WTC11 (cell line): ENCODE data around the gene NEURL1. TPM values are rescaled to one million over a fixed set of nuclear protein-coding genes. Genes with fewer than 3 reads are reported as not detected.
"Not testable (repeated sequence)": the region's sequence is repeated elsewhere in the genome, so short reads cannot be mapped to it uniquely, and the experiment has no call there.

Experiments used
- ATAC-seq: fragments of 200-7000 bp; cut with Tn5 transposase; 2 replicates; pipeline ENCODE4 v1.10.0; 2021; ENCODE audit warnings: mild to moderate bottlenecking, moderate library complexity
- CTCF ChIA-PET: fragments of 300-600 bp; sonication (Branson Sonifier 250); formaldehyde crosslinking; loops from one replicate; lab custom pipeline; 2021; ENCODE audit warnings: antibody characterized with exemption; lab: Charles Lee
- POLR2A ChIA-PET: fragments of 350-600 bp; sonication (Branson Sonifier 250); formaldehyde crosslinking; loops from one replicate; lab custom pipeline; 2021; ENCODE audit warnings: antibody characterized with exemption; lab: Charles Lee
- DNase-seq: peaks from one replicate; pipeline ENCODE4 v3.0.0; 2021; ENCODE audit warnings: low spot score
- H3K27ac Mint-ChIP-seq: 2 replicates; pipeline ENCODE4 v1.8.0; 2021; ENCODE audit warnings: mixed read lengths
- H3K27me3 Mint-ChIP-seq: 2 replicates; pipeline ENCODE4 v1.8.0; 2021; ENCODE audit warnings: low read depth, mild to moderate bottlenecking, moderate library complexity, mixed read lengths
- H3K36me3 Mint-ChIP-seq: 2 replicates; pipeline ENCODE4 v1.8.0; 2021; ENCODE audit warnings: mixed read lengths
- H3K4me1 Mint-ChIP-seq: 2 replicates; pipeline ENCODE4 v1.8.0; 2022; ENCODE audit warnings: mixed read lengths
- H3K4me3 Mint-ChIP-seq: 2 replicates; pipeline ENCODE4 v1.8.0; 2021; ENCODE audit warnings: mild to moderate bottlenecking, moderate library complexity, mixed read lengths
- H3K9me3 Mint-ChIP-seq: 2 replicates; pipeline ENCODE4 v1.8.0; 2021; ENCODE audit warnings: mixed read lengths
- CBFB ChIP-seq: sonication (generic); formaldehyde crosslinking; IDR thresholded peaks from 2 replicates; pipeline ENCODE4 v1.8.1; 2022; ENCODE audit warnings: mild to moderate bottlenecking, low read depth, missing genetic modification reagents
- CREB1 ChIP-seq: sonication (generic); formaldehyde crosslinking; IDR thresholded peaks from 2 replicates; pipeline ENCODE4 v1.8.0; 2023; ENCODE audit warnings: mild to moderate bottlenecking, missing genetic modification reagents
- GABPB1 ChIP-seq: sonication (generic); formaldehyde crosslinking; IDR thresholded peaks from 2 replicates; pipeline ENCODE4 v1.8.1; 2023; ENCODE audit warnings: mild to moderate bottlenecking, missing genetic modification reagents
- GRHL2 ChIP-seq: fragments of 250-450 bp; sonication (Bioruptor Pico); IDR thresholded peaks from 2 replicates; pipeline ENCODE4 v1.8.0; 2022; ENCODE audit warnings: mild to moderate bottlenecking, moderate library complexity; ENCODE audit not compliant: insufficient replicate concordance, severe bottlenecking
- HMGA2 ChIP-seq: fragments of 250-450 bp; sonication (Bioruptor Pico); IDR thresholded peaks from 2 replicates; pipeline ENCODE4 v1.4.0; 2021; ENCODE audit warnings: mild to moderate bottlenecking, moderate library complexity
- MYBL2 ChIP-seq: sonication (generic); formaldehyde crosslinking; IDR thresholded peaks from 2 replicates; pipeline ENCODE4 v1.8.1; 2023; ENCODE audit warnings: mild to moderate bottlenecking, moderate library complexity, missing genetic modification reagents
- NR1H2 ChIP-seq: sonication (generic); formaldehyde crosslinking; IDR thresholded peaks from 2 replicates; pipeline ENCODE4 v1.9.0; 2021; ENCODE audit warnings: mild to moderate bottlenecking, moderate library complexity, missing genetic modification reagents
- NR2C2 ChIP-seq: sonication (generic); formaldehyde crosslinking; IDR thresholded peaks from 2 replicates; pipeline ENCODE4 v1.8.0; 2022; ENCODE audit warnings: mild to moderate bottlenecking, missing genetic modification reagents
- NR3C1 ChIP-seq: sonication (generic); formaldehyde crosslinking; conservative IDR thresholded peaks from 2 replicates; pipeline ENCODE4 v1.8.1; 2023; ENCODE audit warnings: low read depth, mild to moderate bottlenecking, missing genetic modification reagents
- ZNF121 ChIP-seq: sonication (generic); formaldehyde crosslinking; IDR thresholded peaks from 2 replicates; pipeline ENCODE4 v1.8.0; 2023; ENCODE audit warnings: missing genetic modification reagents
- ZNF263 ChIP-seq: sonication (generic); formaldehyde crosslinking; IDR thresholded peaks from 2 replicates; pipeline ENCODE4 v1.8.1; 2022; ENCODE audit warnings: low read depth, mild to moderate bottlenecking, moderate library complexity, missing genetic modification reagents
- ZNF671 ChIP-seq: fragments of 250-450 bp; sonication (Bioruptor Pico); IDR thresholded peaks from 2 replicates; pipeline ENCODE4 v1.8.0; 2021; ENCODE audit warnings: mild to moderate bottlenecking
- total RNA-seq: library from RNA; stranded (reverse); gene quantifications from 3 replicates; pipeline ENCODE4 v1.2.3, GENCODE V29; 2021
- TF ChIP-seq, protein P1 (sequence below): sonication (generic); formaldehyde crosslinking; IDR thresholded peaks from 2 replicates; pipeline ENCODE4 v1.8.1; 2023; ENCODE audit warnings: mild to moderate bottlenecking, missing genetic modification reagents, borderline replicate concordance
- TF ChIP-seq, protein P2 (sequence below): fragments of 250-450 bp; sonication (Bioruptor Pico); IDR thresholded peaks from 2 replicates; pipeline ENCODE4 v1.9.0; 2021; ENCODE audit warnings: mild to moderate bottlenecking

NEURL1 gene
- total RNA-seq, 1 experiment from 2014 or later: 1.2 TPM

- TF ChIP-seq HMGA2 (CRISPR knock-in tag): no peak
- no peak for TF ChIP-seq GRHL2 (CRISPR knock-in tag)
- TF ChIP-seq NR3C1 (CRISPR knock-in tag): no peak
- CTCF ChIA-PET: interaction anchor here (1.5 kb wide), 1 partner anchor 20 kb away, joined by 3 read pairs; the partner anchor contains the start of gene NEURL1
- no peak for ATAC-seq
Measured at GRCh38 chr10:103513380-103514060, 20.0 kb downstream of the NEURL1 start.

GRCh38 chr10:103514244-103514643 is 20.7 kb downstream of the NEURL1 start:
- DNase-seq (no peak), ATAC-seq (no peak)
- peaks cover 3% of the 10 kb centered on the region; the same call in 1 of the 2 replicates for H3K4me1 Mint-ChIP-seq
- ChIA-PET POLR2A (no interaction called here), CTCF (interaction anchor here (1.5 kb wide), 1 partner anchor 21 kb away, joined by 3 read pairs; the partner anchor contains the start of gene NEURL1)
- TF ChIP-seq CBFB (CRISPR knock-in tag) (no peak), ZNF263 (CRISPR knock-in tag) (no peak)
- no peaks in the 10 kb centered on the region for H3K36me3 Mint-ChIP-seq
- H3K27me3 Mint-ChIP-seq: no peaks in the 10 kb centered on the region
- H3K9me3 Mint-ChIP-seq: no peaks in the 10 kb centered on the region
- no peak overlapping the region for H3K27ac Mint-ChIP-seq
- no peak overlapping the region for H3K4me3 Mint-ChIP-seq

More at GRCh38 chr10:103513380-103514060, 20.0 kb downstream of the NEURL1 start:
- Mint-ChIP-seq H3K4me3 (no peak overlapping the region), H3K27ac (no peak overlapping the region), H3K9me3 (no peaks in the 10 kb centered on the region), H3K36me3 (no peaks in the 10 kb centered on the region), H3K4me1 (peaks cover 3% of the 10 kb centered on the region; the same call in 1 of the 2 replicates), H3K27me3 (no peaks in the 10 kb centered on the region)
- POLR2A ChIA-PET: no interaction called here
- DNase-seq: no peak

DNA sequence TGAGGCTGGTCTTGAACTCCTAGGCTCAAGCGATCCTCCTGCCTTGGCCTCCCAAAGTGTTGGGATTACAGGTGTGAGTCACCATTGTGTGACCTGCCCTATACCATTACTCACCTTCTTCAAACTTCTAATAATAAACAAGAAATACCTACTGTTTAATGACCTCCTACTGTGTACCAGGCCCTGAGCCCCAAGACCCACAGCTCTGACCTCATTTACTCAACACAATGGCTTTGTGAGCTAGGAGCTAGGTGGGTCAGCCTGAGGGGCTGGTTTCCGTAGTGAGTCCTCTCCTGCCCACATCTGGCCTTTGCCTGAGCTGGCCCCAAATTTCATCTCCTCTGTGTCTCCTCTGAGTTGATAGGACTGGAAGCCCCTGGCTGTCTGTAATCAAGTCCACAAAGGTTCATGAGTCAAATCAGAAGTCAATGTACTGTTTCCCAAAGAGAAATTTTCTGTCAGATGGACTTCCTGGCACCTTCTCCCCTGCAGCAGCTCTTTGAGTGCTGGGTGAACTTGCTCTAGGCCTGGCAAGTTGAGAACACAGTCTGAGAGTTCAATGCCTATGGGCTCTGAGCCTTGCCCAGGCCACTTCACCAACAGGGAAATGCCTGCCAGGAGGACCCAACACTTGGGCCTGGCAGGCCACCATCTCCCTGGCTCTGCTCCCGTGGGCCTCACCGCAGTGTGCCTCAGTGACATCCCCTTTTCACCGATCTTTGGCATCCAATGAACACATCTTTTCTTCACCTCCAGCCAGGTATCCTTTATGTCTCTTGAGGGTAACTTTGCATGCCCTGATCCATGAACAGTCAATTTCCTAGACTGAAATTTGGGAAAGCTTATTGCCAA is 24.0 kb downstream of the NEURL1 start:
- Mint-ChIP-seq H3K27ac (no peak overlapping the region), H3K4me1 (peaks cover 25% of the 10 kb centered on the region), H3K4me3 (no peak overlapping the region), H3K9me3 (peaks cover 14% of the 10 kb centered on the region), H3K36me3 (peaks cover 6% of the 10 kb centered on the region), H3K27me3 (no peaks in the 10 kb centered on the region)
- CTCF ChIA-PET: interaction anchor here (1.6 kb wide), 1 partner anchor 75 kb away, joined by 6 read pairs; no protein-coding TSS in a partner anchor
- POLR2A ChIA-PET: no interaction called here
- TF ChIP-seq NR1H2 (CRISPR knock-in tag): no peak
- TF ChIP-seq MYBL2 (CRISPR knock-in tag): no peak
- TF ChIP-seq HMGA2 (CRISPR knock-in tag): no peak
- no peak for TF ChIP-seq CBFB (CRISPR knock-in tag)
- ATAC-seq: no peak
- no peak for DNase-seq

DNA sequence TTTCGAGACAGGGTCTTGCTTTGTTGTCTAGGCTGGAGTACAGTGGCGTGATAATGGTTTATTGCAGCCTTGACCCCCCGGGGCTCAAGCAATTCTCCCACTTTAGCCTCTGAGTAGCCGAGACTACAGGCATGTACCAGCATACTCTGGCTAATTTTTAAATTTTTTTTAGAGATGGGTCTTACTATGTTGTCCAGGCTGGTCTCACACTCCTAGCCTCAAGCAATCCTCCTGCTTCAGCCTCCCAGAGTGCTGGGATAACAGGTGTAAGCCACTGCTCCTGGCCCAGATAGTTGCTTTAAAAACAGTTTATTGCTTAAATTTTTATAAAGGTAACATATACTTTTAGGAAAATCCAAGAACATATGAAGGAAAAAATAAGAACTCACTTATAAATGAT is 26.3 kb downstream of the NEURL1 start:
- DNase-seq: no peak
- ATAC-seq: no peak
- CTCF ChIA-PET: no interaction called here
- Mint-ChIP-seq H3K27me3 (no peaks in the 10 kb centered on the region), H3K4me3 (no peak overlapping the region), H3K36me3 (peaks cover 6% of the 10 kb centered on the region), H3K27ac (no peak overlapping the region), H3K9me3 (peaks cover 14% of the 10 kb centered on the region), H3K4me1 (peaks cover 25% of the 10 kb centered on the region)
- TF ChIP-seq CREB1 (CRISPR knock-in tag) (no peak), ZNF121 (CRISPR knock-in tag) (peak; percentile 73; the same call in 1 of the 2 replicates)
- POLR2A ChIA-PET: no interaction called here

- Mint-ChIP-seq H3K4me1 (peaks cover 25% of the 10 kb centered on the region), H3K9me3 (peaks cover 19% of the 10 kb centered on the region)
- H3K36me3 Mint-ChIP-seq, CTCF ChIA-PET, ATAC-seq, H3K27ac Mint-ChIP-seq, H3K4me3 Mint-ChIP-seq, H3K27me3 Mint-ChIP-seq, DNase-seq: not testable (repeated sequence)
- POLR2A ChIA-PET: interaction anchor here (0.7 kb wide), 1 partner anchor 27 kb away, joined by 3 read pairs; no protein-coding TSS in a partner anchor
Measured at GRCh38 chr10:103522006-103522405, 28.5 kb downstream of the NEURL1 start.

- ChIA-PET POLR2A (no interaction called here), CTCF (interaction anchor here (1.7 kb wide), 1 partner anchor 19 kb away, joined by 6 read pairs; no protein-coding TSS in a partner anchor)
- Mint-ChIP-seq H3K36me3 (peaks cover 6% of the 10 kb centered on the region), H3K27ac (no peak overlapping the region), H3K27me3 (peaks cover 1% of the 10 kb centered on the region; the same call in 1 of the 2 replicates), H3K4me1 (peaks cover 30% of the 10 kb centered on the region), H3K9me3 (peaks cover 22% of the 10 kb centered on the region), H3K4me3 (no peak overlapping the region)
- no peak for ATAC-seq
- DNase-seq: no peak
- TF ChIP-seq GABPB1 (CRISPR knock-in tag) (no peak), NR2C2 (CRISPR knock-in tag) (no peak), ZNF671 (no peak)
- TF ChIP-seq, protein P1, sequence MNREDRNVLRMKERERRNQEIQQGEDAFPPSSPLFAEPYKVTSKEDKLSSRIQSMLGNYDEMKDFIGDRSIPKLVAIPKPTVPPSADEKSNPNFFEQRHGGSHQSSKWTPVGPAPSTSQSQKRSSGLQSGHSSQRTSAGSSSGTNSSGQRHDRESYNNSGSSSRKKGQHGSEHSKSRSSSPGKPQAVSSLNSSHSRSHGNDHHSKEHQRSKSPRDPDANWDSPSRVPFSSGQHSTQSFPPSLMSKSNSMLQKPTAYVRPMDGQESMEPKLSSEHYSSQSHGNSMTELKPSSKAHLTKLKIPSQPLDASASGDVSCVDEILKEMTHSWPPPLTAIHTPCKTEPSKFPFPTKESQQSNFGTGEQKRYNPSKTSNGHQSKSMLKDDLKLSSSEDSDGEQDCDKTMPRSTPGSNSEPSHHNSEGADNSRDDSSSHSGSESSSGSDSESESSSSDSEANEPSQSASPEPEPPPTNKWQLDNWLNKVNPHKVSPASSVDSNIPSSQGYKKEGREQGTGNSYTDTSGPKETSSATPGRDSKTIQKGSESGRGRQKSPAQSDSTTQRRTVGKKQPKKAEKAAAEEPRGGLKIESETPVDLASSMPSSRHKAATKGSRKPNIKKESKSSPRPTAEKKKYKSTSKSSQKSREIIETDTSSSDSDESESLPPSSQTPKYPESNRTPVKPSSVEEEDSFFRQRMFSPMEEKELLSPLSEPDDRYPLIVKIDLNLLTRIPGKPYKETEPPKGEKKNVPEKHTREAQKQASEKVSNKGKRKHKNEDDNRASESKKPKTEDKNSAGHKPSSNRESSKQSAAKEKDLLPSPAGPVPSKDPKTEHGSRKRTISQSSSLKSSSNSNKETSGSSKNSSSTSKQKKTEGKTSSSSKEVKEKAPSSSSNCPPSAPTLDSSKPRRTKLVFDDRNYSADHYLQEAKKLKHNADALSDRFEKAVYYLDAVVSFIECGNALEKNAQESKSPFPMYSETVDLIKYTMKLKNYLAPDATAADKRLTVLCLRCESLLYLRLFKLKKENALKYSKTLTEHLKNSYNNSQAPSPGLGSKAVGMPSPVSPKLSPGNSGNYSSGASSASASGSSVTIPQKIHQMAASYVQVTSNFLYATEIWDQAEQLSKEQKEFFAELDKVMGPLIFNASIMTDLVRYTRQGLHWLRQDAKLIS (CRISPR knock-in tag): no peak
- TF ChIP-seq, protein P2, sequence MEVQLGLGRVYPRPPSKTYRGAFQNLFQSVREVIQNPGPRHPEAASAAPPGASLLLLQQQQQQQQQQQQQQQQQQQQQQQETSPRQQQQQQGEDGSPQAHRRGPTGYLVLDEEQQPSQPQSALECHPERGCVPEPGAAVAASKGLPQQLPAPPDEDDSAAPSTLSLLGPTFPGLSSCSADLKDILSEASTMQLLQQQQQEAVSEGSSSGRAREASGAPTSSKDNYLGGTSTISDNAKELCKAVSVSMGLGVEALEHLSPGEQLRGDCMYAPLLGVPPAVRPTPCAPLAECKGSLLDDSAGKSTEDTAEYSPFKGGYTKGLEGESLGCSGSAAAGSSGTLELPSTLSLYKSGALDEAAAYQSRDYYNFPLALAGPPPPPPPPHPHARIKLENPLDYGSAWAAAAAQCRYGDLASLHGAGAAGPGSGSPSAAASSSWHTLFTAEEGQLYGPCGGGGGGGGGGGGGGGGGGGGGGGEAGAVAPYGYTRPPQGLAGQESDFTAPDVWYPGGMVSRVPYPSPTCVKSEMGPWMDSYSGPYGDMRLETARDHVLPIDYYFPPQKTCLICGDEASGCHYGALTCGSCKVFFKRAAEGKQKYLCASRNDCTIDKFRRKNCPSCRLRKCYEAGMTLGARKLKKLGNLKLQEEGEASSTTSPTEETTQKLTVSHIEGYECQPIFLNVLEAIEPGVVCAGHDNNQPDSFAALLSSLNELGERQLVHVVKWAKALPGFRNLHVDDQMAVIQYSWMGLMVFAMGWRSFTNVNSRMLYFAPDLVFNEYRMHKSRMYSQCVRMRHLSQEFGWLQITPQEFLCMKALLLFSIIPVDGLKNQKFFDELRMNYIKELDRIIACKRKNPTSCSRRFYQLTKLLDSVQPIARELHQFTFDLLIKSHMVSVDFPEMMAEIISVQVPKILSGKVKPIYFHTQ (CRISPR knock-in tag): no peak
Measured at GRCh38 chr10:103523683-103524082, 30.2 kb downstream of the NEURL1 start.
